GM19324 (cell line): Measurements from ENCODE around the gene OR10H3.
"Not testable (repeated sequence)": the region's sequence is repeated elsewhere in the genome, so short reads cannot be mapped to it uniquely, and the experiment has no call there.

ENCODE experiments used
- ATAC-seq: cut with Tn5 transposase; IDR thresholded peaks from one replicate; pipeline ENCODE4 v1.9.1; 2021; ENCODE audit warnings: mild to moderate bottlenecking, moderate library complexity; ENCODE audit not compliant: unreplicated experiment, low FRiP score

Gene OR10H3

DNA sequence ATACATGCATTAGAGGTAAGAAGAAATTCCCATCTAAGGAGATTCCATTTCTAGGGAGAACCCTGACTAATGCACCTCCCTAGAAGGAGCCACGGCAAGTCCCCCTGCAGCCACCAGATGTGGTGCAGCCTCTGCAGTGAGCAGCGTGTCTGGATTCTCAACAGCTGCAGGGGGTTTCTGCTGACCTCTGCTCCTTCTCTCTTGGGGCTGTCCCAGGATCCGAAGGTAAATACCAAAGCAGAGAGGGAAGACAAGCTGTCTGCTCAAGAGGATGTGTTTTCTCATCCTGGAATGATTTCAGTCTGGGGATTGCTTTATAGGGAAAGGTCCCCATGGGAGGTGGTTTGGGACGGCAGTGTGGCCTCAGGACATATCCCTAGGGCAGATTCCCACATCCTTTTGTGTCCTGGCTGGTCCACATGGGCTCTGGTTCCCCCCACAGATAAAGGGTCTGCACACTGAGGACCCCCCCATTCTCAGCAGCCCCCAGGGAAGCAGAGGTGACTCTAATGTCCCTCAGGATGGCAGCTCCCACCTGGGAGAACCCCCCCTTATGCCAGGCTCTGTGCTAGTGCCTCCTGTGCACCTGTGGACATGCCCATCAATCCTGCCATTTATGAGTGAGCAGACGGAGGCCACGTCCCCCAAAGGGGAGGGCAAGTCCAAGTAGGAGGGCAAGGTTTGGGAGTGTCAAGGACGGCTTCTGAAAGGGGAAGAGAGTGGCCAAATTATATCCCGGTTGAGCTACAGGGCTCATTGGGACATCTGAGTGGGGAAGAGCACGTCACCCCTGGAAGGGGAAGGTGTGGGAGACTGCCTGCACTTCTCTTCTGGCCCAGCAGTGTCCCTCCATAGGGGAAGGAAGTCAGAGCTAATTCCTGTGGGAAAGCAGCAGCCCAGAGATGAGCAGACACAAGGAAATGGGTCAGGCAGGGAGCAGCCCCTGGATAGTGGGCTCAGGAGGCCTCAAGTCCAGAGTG lies 39.5 kb downstream of the OR10H3 start:
- no peak for ATAC-seq

DNA sequence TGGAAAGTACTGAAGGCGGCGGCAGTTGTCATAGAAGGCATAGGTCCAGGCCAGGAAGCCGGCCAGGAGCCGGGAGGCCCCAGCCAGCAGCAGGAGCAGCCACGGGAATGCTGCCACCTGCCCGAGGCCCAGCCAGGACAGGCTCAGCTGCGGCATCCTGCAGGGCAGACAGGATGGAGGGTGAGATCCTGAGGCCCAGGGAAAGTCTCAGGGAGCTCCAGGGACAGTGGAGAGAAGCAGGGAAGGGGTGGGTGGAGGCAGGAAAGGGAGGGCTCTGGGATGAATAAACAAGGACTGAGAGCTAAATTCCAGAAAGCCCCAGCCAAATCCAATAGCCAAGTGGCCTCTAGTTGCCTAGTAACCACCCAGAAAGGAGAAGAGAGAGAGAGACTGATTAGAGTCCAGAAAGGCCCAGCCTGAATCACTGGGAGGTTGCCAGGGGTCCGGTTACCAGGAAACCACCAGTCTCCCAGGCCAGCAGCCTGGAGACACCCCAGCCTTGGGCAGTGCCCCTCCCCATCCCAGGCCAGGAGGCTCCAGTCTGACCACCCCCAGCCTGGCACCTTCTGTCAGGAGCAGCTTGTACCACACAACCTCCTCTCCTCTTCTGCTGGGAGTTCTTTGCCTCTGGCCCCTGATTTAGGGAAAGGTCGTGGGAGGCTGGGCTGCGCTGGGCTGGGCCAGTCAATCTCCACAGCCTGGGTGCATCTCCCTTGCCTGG lies 42.1 kb downstream of the OR10H3 start:
- no peak for ATAC-seq

DNA sequence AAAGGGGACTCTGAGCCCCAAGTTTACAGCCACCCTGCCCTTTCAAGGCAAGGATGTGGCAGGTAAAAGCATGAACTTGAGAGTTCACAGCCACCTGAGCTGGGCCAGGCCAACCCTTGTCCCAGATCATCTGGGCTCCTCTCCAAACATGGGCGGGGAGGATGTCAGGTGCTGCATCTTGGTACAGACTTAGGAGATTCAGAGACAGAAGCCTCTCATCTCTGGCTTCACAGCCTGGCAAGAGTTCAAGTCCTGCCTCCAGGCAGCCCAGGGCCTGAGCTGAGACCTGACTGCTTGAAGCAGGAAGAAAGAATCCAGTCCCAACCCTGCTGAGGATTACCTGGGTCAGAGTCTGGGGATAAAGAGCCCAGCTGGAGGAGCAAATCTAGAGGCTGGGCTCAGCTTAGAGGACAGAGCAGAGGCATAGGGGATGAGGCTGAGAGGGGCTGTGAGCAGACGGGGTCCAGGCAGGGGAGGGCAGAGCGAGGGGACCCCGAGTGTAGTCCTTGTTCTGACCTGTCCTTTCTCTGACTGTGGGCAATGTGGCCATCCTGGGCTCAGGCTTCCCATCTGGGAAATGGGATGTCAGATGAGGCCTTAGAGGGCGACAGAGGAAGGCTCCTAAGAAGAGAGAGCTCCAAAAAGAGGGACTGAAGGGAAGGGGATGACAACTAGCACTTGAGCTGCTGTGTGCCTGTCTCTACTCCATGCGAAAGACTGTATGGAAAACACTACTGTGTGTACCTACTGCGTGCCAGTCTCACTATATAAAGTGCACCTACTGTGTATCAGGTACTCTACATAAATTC lies 43.0 kb downstream of the OR10H3 start:
- no peak for ATAC-seq

DNA sequence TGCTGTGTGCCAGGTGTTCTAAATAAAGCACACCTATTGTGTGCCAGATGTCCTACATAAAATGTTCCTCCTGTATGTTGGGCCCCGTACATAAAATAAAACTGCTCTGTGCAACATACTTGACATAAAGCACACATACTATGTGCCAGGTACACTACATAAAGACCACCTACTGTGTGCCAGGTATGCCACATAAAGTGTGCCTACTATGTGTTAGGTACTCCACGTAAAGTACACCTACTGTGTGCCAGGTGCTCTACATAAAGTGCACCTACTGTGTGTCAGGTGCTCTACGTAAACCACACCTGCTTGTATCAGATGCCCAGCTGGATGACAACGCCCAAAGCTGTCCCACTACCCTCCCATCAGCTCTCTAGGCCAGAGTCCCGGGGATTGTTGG lies 43.9 kb downstream of the OR10H3 start:
- ATAC-seq: no peak

DNA sequence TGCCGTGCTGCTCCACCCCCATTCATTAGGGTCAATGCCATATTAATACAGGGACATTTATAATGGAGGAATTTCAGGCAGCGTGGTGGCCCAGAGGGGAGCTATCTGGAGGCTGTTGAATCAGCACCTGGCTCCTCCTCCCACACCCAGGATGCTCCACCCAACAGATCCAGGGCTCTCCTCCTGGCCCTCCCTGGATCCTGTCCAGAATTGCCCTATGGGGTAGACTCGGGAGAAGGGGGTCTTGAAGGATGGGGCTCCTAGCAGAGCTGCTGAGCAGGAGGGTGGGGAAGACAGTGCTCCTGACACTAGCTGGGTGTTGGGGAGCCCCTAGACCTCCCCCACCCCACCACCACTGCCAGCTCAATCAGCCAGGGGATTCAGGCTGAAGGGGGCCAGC lies 44.4 kb downstream of the OR10H3 start:
- no peak for ATAC-seq

DNA sequence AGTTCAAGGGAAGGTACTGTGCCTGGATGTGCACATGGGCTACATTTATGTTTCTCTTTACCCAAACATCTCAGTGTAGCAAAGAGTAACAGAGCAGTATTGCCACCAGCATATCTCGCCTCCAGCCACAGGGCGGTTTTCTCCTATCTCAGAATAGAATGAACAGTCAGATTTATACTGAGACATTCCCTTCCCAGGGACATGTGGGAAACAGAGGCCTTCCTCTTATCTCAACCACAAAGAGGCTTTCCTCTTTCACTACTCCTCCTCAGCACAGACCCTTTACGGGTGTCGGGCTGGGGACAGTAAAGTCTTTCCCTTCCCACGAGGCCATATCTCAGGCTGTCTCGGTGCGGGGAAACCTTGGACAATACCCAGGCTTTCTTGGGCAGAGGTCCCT lies 45.1 kb downstream of the OR10H3 start:
- not testable (repeated sequence) for ATAC-seq

DNA sequence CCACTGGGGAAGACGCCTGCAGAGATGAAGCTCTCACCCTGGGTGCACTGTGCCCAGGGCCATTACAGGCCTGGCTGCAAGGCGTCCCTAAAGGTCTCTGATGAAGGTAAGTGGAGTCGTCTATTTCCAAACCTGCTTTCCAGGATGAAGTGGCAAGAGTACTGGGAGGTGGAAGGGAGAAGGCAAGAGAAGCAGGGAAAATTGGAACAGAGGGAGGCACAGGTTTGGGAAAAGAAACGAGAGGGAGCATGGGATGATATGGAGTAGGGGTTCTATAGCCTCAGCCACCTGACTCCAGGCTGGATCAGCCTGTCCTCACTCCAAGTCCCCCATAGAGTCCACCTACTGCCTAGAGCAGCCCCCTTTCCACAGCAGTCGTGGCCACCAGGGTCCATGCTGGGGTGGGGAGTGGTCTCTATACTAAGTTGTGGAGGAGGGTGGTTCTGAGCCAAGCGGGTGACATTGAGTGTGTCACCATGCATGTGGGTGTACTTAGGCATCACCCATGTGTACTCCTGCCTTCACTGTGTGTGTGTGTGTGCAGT lies 49.9 kb downstream of the OR10H3 start, which contains the start of gene OR10H5:
OR10H5 (plus strand) TSS at position 51 of the 545 bp plus-strand sequence. CDS start 6,388 bp downstream, outside the sequence.
- ATAC-seq: no peak

DNA sequence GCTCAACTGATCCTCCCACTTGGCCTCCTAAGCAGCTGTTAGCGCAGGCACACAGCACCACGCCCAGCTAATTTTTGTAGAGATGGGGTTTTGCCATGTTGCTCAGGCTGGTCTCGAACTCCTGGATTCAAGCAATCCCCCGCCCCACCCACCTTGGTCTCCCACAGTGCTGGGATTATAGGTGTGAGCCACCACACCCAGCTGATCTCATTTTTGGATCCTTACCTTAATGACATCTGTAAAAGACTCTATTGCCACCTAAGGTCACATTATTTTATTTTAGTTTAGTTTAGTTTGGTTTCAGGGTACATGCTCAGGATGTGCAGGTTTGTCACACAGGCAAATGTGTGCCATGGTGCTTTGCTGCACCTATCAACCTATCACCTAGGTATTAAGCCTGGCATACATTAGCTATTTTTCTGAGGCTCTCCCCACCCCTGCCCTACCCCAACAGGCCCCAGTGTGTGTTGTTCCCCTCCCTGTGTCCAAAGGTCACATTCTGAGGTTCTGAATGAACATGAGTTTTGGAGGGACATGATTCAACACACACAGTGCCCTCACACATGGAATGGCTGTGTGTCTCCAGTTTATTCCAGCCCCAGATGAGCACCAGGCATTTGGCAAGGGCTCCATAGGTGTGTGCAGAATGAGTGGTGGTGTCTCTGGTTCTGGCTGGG lies 50.9 kb downstream of the OR10H3 start:
- ATAC-seq: no peak

DNA sequence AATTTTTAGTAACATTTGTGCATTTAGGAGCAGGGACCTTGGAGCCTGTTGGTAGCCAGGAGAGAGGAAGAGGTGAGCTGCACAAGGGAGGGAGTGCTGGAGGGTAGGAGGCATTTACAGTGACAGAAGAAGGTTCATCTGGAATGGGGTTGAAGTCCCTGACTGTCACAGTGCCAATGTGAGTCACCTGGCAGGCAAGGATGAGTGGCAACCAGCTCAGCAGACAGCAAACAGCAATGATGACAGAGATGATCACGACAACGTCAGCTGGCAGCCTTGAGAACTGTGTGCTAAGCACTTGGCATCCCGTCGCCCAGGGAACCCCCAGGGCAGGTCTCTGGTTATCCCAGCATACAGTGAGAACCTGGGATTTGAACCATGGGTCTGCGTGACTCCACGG lies 52.3 kb downstream of the OR10H3 start:
- ATAC-seq: no peak
